Stimulated activated CD4-positive, alpha-beta T cell treated with anti-CD3 and anti-CD28 coated beads, Interleukin-15, amount 100 ng/mL, for 24 hours (primary cell): Measurements from ENCODE around the gene MAPK6.
"Not testable (repeated sequence)": the region's sequence is repeated elsewhere in the genome, so short reads cannot be mapped to it uniquely, and the experiment has no call there.

ENCODE experiments used
- DNase-seq: peaks from one replicate; pipeline ENCODE4 v3.0.0-alpha.2; 2020

The MAPK6 gene

DNA sequence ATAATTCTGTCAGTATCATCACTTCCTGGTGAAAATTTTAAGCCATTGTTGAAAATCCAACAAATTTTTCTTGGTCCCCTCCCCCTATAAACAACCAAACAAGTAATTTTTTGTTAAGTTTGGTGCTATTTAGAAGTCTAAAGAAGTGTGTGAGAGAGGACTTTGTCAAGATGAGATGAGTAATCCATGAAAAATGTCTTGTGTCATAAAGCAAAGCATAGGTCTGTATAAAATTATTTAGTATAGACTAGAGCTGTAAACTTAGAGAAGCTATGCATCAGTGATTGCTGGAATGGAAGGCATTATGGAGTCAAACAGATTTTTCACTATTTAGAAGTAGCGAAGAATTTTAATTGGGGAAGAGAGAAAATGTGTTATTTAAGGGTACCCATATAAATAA is 31.4 kb downstream of the MAPK6 start:
- DNase-seq, result no peak

- DNase-seq, result no peak
These were observed 33.3 kb downstream of the MAPK6 start for GRCh38 chr15:52052066-52052935.

GRCh38 chr15:52054381-52054780 is 35.4 kb downstream of the MAPK6 start:
- DNase-seq, result no peak

- not testable (repeated sequence) for DNase-seq
These were observed 35.8 kb downstream of the MAPK6 start for GRCh38 chr15:52054858-52055257.

GRCh38 chr15:52056001-52056400 is 37.0 kb downstream of the MAPK6 start:
- DNase-seq, result no peak

GRCh38 chr15:52056496-52056895 is 37.5 kb downstream of the MAPK6 start:
- no peak for DNase-seq

- no peak for DNase-seq
These were observed 39.0 kb downstream of the MAPK6 start for GRCh38 chr15:52057996-52058395.

DNA sequence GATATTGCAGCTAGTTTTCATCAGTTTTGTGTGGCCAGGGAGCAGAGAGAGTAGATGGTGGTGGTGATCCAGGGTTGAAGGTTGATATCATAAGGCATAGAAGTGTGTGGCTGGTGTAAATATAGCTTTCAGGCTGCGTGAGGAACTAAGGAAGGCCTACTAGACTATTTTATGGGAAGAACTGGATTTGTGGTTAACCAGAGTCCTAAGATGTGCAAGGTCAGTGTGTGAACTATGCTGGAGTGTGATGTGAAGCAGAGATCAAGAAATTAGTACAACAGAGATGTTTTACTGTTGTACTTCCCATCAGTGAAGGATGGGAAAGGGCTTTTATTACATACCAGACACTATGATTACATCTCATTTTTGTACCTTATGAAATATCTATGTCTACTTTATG is 41.5 kb downstream of the MAPK6 start:
- no peak for DNase-seq

GRCh38 chr15:52066842-52067544 is 48.0 kb downstream of the MAPK6 start:
- no peak for DNase-seq

DNA sequence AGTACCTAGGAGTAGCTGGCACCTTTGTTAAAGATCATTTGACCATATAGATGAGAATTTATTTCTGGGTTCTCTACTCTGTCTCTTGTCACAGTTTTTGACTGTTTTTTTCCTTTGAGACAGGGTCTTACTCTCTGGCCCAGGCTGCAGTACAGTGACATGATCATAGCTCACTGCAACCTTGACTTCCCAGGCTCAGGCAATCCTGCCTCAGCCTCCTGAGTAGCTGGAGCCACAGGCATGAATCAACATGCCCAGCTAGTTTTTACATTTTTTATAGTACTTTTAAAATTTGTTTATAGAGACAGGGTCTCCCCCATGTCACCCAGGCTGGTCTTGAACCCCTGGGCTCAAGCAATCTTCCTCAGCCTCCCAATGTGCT is 48.5 kb downstream of the MAPK6 start:
- DNase-seq, result no peak

GRCh38 chr15:52068004-52068615 is 49.1 kb downstream of the MAPK6 start:
- DNase-seq, result no peak

DNA sequence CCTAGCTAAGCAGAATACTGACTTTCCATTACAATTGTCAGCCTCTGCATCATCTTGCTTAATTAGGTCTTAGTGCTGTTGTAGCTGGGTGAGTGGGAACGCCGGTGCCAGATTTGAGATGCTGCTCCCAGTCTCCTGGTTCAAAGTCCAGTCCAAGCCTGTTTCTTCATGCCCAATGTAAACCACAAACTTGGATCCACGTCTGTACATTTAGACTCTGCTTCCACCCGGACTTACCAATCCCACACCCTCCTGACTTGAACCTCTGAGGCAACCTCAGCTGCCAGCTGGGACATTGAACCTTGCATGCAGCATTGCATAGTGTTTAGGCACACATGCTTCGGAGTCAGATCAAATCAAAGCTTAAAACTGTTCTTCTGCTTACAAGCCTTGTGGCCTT is 50.5 kb downstream of the MAPK6 start:
- DNase-seq, result no peak

- DNase-seq, result no peak
These were observed 52.6 kb downstream of the MAPK6 start for GRCh38 chr15:52071570-52071969.

DNA sequence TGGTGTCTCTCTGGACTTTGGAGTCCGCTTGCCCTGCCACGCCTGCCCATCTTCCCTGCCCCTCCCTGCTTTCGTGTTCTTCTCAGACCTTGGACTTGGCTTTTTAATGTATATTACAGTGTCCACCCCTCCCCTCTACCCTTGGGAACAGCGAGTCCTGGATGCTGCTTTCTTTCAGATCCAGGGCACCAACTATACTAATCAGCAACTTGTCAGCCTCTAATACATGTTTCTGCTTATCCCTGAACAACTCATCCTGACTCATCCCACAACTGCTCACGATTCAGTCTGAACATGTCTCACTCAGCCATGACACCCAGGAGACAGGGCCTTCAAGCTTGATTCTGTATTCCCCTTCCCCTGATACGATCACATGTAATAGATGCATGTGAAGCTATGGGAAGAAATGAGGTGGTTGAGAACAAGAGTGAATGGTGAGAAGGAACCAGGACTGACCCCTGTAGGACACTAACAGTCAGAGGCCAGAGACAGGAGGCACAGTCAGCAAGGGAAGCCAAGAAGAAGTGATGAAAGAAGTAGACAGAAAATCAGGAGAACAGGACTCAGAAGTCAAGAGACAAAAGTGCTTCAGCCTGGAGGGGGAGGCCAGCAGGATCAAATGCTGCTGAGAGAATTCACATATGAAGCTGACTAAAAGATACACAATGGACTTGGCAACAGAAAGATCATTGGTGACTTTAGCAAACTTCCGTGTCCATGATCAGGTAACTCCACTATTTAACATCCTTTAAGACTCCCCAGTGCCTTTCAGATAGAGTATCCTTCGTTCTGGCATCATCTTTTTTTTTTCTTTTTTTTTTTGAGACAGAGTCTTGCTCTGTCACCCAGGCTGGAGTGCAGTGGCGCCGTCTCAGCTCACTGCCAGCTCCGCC is 58.1 kb downstream of the MAPK6 start:
- DNase-seq, result peak; percentile 25

- DNase-seq, result no peak
These were observed 59.3 kb downstream of the MAPK6 start for GRCh38 chr15:52078197-52078875.

GRCh38 chr15:52078876-52079700 is 60.1 kb downstream of the MAPK6 start:
- DNase-seq, result peak; percentile 92

GRCh38 chr15:52080031-52080430 is 61.0 kb downstream of the MAPK6 start:
- no peak for DNase-seq

DNA sequence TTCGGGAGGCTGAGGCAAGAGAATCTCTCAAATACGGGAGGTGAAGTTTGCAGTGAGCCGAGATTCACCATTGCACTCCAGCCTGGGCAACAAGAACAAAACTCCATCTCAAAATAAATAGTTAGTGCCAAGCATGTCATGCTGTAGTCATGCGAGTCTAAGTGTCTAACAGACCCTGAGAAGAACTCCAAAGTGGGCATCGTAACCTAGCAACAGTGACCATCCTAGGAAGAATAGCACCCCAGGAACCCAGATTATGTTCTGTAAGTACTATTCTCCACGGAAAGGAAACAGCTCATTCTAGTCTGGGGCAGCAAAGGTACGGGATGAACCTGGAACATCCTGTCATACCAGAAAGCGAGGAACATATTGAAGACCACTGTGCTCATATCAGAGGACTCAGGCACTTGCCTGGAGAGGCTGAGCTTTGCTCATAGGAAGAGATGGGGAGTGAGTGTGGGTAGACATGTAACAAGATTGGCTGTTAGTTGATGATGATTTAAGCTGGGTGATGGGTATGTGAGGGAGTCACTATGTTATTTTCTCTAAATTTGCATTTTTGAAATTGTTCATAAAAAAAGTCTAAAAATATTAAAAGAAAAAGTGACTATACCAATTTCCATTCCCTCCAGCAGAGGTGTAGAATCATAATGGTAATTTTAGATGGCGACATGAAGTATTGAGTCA is 61.8 kb downstream of the MAPK6 start:
- no peak for DNase-seq

- no peak for DNase-seq
These were observed 63.4 kb downstream of the MAPK6 start for GRCh38 chr15:52082197-52083036.

DNA sequence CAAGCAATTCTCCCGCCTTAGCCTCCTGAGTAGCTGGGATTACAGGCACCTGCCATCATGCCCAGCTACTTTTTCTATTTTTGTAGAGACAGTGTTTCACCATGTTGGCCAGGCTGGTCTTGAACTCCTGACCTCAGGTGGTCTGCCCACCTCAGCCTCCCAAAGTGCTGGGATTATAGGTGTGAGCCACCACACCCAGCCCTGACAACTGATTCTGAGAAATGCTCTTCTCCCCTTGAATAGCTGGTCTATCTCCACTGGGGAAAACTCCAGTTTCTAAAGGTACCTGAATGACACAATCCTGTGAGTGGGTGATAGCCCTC is 64.0 kb downstream of the MAPK6 start:
- not testable (repeated sequence) for DNase-seq
